Measurements from ENCODE around the gene PLA2G6. TPM values are rescaled to one million over a fixed set of nuclear protein-coding genes. Genes with fewer than 3 reads are reported as not detected.

PLA2G6 gene
- total and polyA plus RNA-seq, 2 of the 4 experiments (the other 2 are of a cell fraction) = 6.1 to 10.3 TPM

DNA sequence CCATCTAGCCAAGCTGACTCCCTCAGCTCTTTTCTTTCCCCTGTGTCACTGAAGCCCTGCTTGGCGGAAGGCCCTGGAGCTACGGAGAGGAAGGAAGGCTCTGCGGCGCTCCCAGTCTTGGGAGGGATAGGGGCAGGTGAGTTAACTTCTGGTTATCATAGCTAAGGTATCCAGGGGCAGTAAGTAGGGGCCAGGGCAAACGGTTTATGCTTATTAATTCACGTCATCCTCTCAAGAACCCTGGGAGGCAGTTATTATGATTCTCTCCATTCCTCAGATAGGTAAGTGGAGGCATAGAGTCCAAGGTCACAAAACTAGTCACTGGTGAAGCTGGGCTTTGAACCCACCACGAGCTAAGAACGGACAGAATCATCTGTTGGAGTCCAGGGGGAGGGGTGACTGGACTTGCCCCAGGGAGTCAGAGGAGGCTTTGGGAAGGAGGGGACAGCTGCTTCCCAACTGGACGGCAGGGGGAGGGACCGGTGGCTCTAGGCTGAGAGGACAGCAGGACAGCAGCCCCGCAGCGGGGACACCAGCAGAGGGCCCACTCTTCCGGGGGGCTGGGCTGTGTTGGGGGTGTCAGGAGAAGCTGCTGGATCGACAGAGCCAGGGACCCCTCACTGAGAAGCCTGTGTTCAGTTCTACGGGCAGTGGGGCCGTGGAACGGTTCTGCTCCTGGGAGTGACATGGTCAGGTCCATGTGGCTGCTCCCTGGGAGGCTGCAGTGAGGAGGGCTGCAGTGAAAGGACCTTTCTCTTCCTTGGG lies 74.6 kb downstream of the PLA2G6 start:
- H3K18ac ChIP-seq (ENCODE audit: low read depth, low read length) = no peak overlapping the region
- H2AK9ac ChIP-seq (replicated peaks; ENCODE audit: low read depth, low read length, poor library complexity) = no peak overlapping the region
- ChIA-PET POLR2A (ENCODE audit: unreplicated experiment) (no interaction called here), CTCF (no interaction called here)
- no peak overlapping the region for H2BK20ac ChIP-seq (ENCODE audit: low read depth, low read length)
- no peak overlapping the region for H2AFZ ChIP-seq (replicated peaks; ENCODE audit: low read length, poor library complexity)
- no peaks in the 10 kb centered on the region for H3K79me1 ChIP-seq (ENCODE audit: low read depth in 1 of 2, low read length in 2 of 2)
- no peak overlapping the region for H4K5ac ChIP-seq (ENCODE audit: low read depth, low read length)
- no peak overlapping the region for H3K9ac ChIP-seq (ENCODE audit: low read depth, low read length)
- no peak overlapping the region for H2BK15ac ChIP-seq (ENCODE audit: low read depth, low read length)
- no peak overlapping the region for H2BK5ac ChIP-seq (ENCODE audit: low read depth, low read length, poor library complexity, severe bottlenecking)
- no peaks in the 10 kb centered on the region for H3K36me3 ChIP-seq (ENCODE audit: control insufficient read depth, insufficient read depth, low read length)
- H3K14ac ChIP-seq (replicated peaks; ENCODE audit: low read depth, low read length) = no peak overlapping the region
- peaks cover 2% of the 10 kb centered on the region; the same call in 1 of the 2 replicates for H3K27me3 ChIP-seq (ENCODE audit: control insufficient read depth, insufficient read depth, low read length)
- H4K91ac ChIP-seq (ENCODE audit: insufficient read depth, low read depth, low read length) = no peak overlapping the region
- H3K4me3 ChIP-seq (ENCODE audit: insufficient read depth, low read depth, low read length) = no peak overlapping the region
- no peak overlapping the region for H2BK120ac ChIP-seq (ENCODE audit: low read depth, low read length)
- no peak for TF ChIP-seq MAFK (IDR thresholded peaks at IDR 0.05; ENCODE audit: low read depth, low read length)
- TF ChIP-seq, protein P1, sequence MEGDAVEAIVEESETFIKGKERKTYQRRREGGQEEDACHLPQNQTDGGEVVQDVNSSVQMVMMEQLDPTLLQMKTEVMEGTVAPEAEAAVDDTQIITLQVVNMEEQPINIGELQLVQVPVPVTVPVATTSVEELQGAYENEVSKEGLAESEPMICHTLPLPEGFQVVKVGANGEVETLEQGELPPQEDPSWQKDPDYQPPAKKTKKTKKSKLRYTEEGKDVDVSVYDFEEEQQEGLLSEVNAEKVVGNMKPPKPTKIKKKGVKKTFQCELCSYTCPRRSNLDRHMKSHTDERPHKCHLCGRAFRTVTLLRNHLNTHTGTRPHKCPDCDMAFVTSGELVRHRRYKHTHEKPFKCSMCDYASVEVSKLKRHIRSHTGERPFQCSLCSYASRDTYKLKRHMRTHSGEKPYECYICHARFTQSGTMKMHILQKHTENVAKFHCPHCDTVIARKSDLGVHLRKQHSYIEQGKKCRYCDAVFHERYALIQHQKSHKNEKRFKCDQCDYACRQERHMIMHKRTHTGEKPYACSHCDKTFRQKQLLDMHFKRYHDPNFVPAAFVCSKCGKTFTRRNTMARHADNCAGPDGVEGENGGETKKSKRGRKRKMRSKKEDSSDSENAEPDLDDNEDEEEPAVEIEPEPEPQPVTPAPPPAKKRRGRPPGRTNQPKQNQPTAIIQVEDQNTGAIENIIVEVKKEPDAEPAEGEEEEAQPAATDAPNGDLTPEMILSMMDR (conservative IDR thresholded peaks at IDR 0.05; ENCODE audit: low read depth, low read length) = no peak
- no peak for TF ChIP-seq BHLHE40 (IDR thresholded peaks at IDR 0.05; ENCODE audit: low read depth, low read length)
- TF ChIP-seq RFX5 (IDR thresholded peaks at IDR 0.05; ENCODE audit: low read depth, low read length) = no peak
- no peak for TF ChIP-seq MAZ (IDR thresholded peaks at IDR 0.05; ENCODE audit: borderline replicate concordance, low read depth, low read length)
- BruUV-seq (replicated peaks) = no TSS peak
- H3K4ac ChIP-seq (ENCODE audit: low read depth, low read length) = no peak overlapping the region
- H2AK5ac ChIP-seq (ENCODE audit: low read depth, low read length) = no peak overlapping the region
- ATAC-seq (ENCODE audit: low read depth) (no peak), DNase-seq (no peak)
- H3K9me3 ChIP-seq (ENCODE audit: control insufficient read depth, insufficient read depth, low read length) = no peaks in the 10 kb centered on the region
- dilution Hi-C loops (cut with HindIII; ENCODE audit: low sequenced_read_pairs, unreplicated experiment) (no loop called here), intact Hi-C loops (cut with micrococcal nuclease) (no loop called here), in situ Hi-C loops (cut with MboI; ENCODE audit: low sequenced_read_pairs) (no loop called here)
- no peaks in the 10 kb centered on the region for H4K20me1 ChIP-seq (ENCODE audit: insufficient read depth, low read length)
- no peak overlapping the region for H4K8ac ChIP-seq (ENCODE audit: low read depth in 2 of 2, low read length in 2 of 2)
- H3K4me1 ChIP-seq (ENCODE audit: control insufficient read depth, insufficient read depth, low read length) = no peaks in the 10 kb centered on the region
- H3K27ac ChIP-seq (ENCODE audit: insufficient read depth, low read length) = no peak overlapping the region
- whole genome bisulfite sequencing, 2 experiments (ENCODE audit: extremely low coverage in 2 of 2, insufficient read length in 1 of 2) = 83% methylated on average over 2 of the region's 17 CpGs; no CpG with 5 or more reads in 1 of the 2 experiments
- H3K4me2 ChIP-seq (ENCODE audit: low read depth, low read length) = no peak overlapping the region
- H3K23ac ChIP-seq (ENCODE audit: low read depth, low read length) = no peak overlapping the region
- H3K9me1 ChIP-seq (ENCODE audit: insufficient read depth, low read length) = no peaks in the 10 kb centered on the region
- H3K56ac ChIP-seq (ENCODE audit: extremely low read depth, insufficient read depth, low read length) = no peak overlapping the region

Data from IMR-90 (cell line).